Panc1 (cell line): Measurements from ENCODE around the gene UNCX.

Source experiments
- CTCF ChIP-seq: fragments of 450-650 bp; IDR thresholded peaks from 2 replicates; pipeline ENCODE4 v1.5.1; 2017; ENCODE audit warnings: mild to moderate bottlenecking
- POLR2AphosphoS5 ChIP-seq: IDR thresholded peaks from 2 replicates; pipeline ENCODE4 v1.6.1; 2012; ENCODE audit warnings: mild to moderate bottlenecking, low read depth, low read length, moderate library complexity
- REST ChIP-seq, 2 experiments: IDR thresholded peaks; 2 replicates each; pipeline ENCODE4 v1.6.1; 2011 to 2012; ENCODE audit warnings: low read depth in 2 of 2, control low read depth in 1 of 2, low read length in 1 of 2, mild to moderate bottlenecking in 1 of 2, moderate library complexity in 1 of 2; ENCODE audit not compliant: insufficient read depth in 1 of 2

GRCh38 chr7:1229956-1230355 lies 2.7 kb upstream of the UNCX start:
- TF ChIP-seq CTCF (no peak), POLR2AphosphoS5 (no peak), REST (IDR thresholded peaks at IDR 0.05; ENCODE audit: insufficient read depth in 1 of 2, low read depth in 2 of 2, low read length in 1 of 2) (no peak)
